NCI-H2171 treated with DMSO at 0.1 percent for 48 hours (cell line): Measurements from ENCODE around the gene IFITM5.

Experiments
- DNase-seq: peaks from one replicate; lab custom pipeline; 2025; lab: John Stamatoyannopoulos, UW

IFITM5 gene

DNA sequence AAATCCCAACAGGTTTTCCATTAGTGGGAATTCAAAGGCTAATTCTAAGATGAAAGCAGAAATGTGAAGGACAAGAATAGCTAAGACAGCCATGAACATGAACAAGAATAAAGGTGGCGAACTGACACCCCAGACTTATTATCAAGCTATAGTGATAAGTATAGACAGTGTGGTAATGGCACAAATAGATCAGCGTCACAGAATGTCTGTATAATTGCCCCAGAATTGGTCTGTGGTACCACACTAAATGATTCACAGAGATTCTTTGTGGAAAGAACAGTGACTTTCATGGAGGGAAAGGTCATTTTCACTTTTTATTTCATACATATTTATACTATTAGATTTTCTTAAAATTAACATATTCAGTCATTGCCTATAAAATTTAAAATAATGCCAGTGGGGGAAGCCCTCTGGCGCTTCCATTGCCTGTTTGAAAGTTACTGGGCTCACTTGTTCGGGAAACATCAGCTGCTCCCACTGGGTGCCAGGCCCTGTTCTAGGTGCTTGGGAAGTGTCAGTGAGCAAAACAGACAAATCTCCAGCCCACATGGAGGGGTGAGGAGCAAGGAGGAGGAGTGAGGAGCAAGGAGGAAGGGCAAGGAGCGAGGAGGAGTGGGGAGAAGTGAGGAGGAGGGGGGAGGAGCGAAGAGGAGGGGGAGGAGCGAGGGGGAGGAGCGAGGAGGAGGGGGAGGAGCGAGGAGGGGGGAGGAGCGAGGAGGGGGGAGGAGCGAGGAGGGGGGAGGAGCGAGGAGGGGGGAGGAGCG lies 32.5 kb downstream of the IFITM5 start:
- DNase-seq, result no peak

DNA sequence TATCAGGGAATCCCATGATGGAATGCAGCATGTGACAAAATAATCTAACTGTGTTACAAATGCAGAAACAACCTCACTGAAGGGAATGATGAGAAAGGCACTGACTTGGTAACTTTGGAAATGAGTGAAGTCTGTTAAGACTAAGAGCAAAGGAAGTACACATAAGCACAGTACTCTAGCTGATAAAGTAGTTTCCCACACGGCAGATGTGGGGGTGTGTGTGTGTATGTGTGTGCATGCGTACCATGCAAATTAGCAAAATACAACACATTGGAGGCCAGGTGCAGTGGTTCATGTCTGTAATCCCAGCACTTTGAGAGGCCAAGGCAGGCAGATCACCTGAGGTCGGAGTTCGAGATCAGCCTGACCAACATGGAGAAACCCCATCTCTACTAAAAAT lies 37.7 kb downstream of the IFITM5 start:
- no peak for DNase-seq

- DNase-seq, result peak; percentile 6
These were observed 39.9 kb downstream of the IFITM5 start for GRCh38 chr11:259413-259812.

DNA sequence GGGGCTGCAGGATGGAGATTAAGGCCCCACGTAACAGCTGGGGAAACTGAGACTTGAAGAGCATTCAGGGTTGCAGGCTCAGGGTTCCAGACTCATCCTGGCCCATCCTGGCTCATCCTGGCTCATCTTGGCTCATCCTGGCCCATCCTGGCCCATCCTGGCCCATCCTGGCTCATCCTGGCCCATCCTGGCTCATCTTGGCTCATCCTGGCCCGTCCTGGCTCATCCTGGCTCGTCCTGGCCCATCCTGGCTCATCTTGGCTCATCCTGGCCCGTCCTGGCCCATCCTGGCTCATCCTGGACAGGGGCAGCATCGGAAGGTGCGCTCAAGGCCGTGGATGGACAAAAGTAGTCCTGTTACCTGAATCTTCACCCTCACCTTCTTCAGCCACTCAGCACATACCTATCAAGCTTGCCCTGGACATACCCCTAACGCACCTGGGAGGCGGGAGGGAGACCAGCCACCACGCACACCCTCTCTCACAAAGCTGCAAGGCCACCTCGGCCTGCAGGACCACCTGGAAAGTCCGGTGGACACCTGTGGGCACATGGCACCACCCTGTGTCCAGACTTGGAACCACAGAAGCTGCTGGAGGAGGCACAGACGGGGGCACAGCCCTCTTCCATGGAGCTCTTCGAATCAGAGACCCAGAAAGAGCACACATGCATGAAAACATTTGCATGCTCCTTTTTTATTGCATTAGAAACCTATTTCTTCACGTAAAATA lies 41.4 kb downstream of the IFITM5 start:
- DNase-seq, result no peak

DNA sequence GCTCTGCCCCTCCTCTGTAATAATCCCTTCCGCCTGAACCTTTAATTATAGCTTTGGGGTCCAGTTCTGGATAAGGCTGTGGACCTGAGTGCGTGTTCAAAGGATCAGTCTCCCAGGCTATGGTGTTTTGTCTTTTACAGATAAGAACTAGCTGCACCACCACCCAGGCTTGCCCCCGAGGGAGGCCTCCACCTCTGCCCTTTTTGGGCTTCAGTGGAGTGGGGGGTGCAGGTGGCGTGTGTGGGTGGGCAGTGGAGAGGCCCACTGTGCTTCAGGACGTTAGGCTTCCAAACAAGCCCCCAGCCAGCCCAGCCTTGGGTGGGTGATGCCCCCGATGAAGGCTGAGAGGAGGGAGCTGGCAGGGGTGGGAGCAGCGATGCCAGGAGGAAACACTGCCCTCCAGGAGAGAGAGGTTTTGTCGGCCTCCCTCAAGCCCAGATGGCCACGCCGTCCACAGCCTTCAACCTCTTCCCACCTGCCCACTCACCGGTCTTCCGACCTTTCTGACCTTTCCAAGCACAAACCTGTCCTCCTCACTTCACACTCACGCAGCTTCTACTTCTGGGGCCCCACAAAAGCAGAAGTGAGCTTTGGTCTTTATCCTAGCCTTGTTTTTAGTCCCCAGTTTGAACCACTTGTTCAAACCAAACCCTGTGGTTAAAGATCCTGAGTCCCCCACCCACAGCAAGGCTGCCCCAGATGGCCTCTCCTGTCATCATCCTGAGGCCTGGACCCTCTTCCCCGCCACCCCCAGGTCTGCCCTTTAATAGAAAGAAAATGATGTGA lies 42.2 kb downstream of the IFITM5 start:
- no peak for DNase-seq

DNA sequence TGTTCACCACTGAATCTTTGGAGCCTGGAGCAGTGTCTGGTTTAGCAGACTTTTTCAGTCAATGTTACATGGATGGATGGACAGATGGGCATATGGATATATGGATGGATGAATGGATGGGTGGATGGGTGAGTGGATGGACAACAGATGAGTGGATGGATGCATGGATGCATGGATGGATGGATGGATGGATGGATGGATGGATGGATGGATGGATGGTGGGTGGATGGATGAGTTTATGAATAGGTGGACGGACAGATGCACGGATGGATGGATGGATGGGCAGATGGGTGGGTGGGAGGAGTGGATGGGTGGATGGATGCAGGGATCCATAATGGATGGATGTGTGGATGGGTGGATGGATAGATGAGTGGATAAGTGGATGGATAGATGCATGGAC lies 43.5 kb downstream of the IFITM5 start:
- DNase-seq, result no peak

GRCh38 chr11:255176-255575 lies 44.1 kb downstream of the IFITM5 start:
- no peak for DNase-seq

DNA sequence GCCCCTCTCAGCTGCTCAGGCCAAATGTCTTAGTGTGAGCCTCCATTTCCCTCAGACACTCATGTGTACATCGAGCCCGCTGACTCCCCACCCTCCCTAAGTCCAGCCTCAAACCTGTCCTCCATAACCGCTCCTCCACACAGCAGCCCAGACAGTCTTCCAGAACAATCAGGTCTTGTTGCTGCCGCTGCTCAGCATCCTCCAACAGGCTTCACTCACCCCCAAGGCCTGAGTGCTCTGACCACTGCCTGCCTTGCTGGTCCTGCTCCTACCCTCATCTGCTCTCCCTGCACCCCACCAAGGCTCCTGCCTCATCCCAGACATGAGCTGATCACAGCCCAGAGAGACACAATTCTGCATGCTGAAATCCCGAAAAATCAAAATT lies 45.4 kb downstream of the IFITM5 start:
- DNase-seq, result no peak

- no peak for DNase-seq
These were observed 46.0 kb downstream of the IFITM5 start for GRCh38 chr11:253160-253885.

- DNase-seq, result no peak
These were observed 46.7 kb downstream of the IFITM5 start for GRCh38 chr11:252666-253065.

GRCh38 chr11:251550-251949 lies 47.8 kb downstream of the IFITM5 start:
- DNase-seq, result peak; percentile 3

- DNase-seq, result no peak
These were observed 48.5 kb downstream of the IFITM5 start for GRCh38 chr11:250740-251299.

- no peak for DNase-seq
These were observed 49.1 kb downstream of the IFITM5 start for GRCh38 chr11:250274-250673.

GRCh38 chr11:249062-249461 lies 50.3 kb downstream of the IFITM5 start:
- no peak for DNase-seq
